ENCODE data around the gene SIK3. TPM values are rescaled to one million over a fixed set of nuclear protein-coding genes. Genes with fewer than 3 reads are reported as not detected.

The SIK3 gene
- total RNA-seq, 2 donors from 2014 or later: 37.2 to 43.5 TPM

GRCh38 chr11:116833491-116833815 is 264.8 kb downstream of the SIK3 start:
- no peak overlapping the region for H3K4me3 ChIP-seq (ENCODE audit: low read length)
- no peak for DNase-seq
- Mint-ChIP-seq H3K4me1 (peaks cover 19% of the 10 kb centered on the region), H3K27me3 (ENCODE audit: insufficient read depth) (peaks cover 13% of the 10 kb centered on the region), H3K27ac (no peak overlapping the region), H3K4me3 (no peak overlapping the region), H3K36me3 (ENCODE audit: low read depth) (peaks cover 2% of the 10 kb centered on the region), H3K9me3 (peaks cover 11% of the 10 kb centered on the region)
- WGBS, 2 experiments (ENCODE audit: insufficient coverage in 1 of 2, insufficient read length in 1 of 2): 94 to 95% methylated on average over 7 to 10 of the region's 10 CpGs
- TF ChIP-seq CTCF (conservative IDR thresholded peaks at IDR 0.05): no peak
- peaks cover 24% of the 10 kb centered on the region for H3K4me1 ChIP-seq (ENCODE audit: control insufficient read depth, insufficient read depth, low read length)
- H3K9me3 ChIP-seq (ENCODE audit: control insufficient read depth, low read length): no peaks in the 10 kb centered on the region
- H3K9ac ChIP-seq (ENCODE audit: extremely low read depth, low read length, poor library complexity, severe bottlenecking): no peak overlapping the region
- no peak overlapping the region for H3K27ac ChIP-seq (ENCODE audit: low read depth, low read length)
- H3K36me3 ChIP-seq (ENCODE audit: control insufficient read depth, insufficient read depth, low read length): no peaks in the 10 kb centered on the region
- H3K27me3 ChIP-seq (ENCODE audit: control insufficient read depth, insufficient read depth, low read length, poor library complexity, severe bottlenecking): no peaks in the 10 kb centered on the region

- H3K9ac ChIP-seq (ENCODE audit: extremely low read depth, low read length, poor library complexity, severe bottlenecking): no peak overlapping the region
- H3K27me3 ChIP-seq (ENCODE audit: control insufficient read depth, insufficient read depth, low read length, poor library complexity, severe bottlenecking): no peaks in the 10 kb centered on the region
- H3K36me3 ChIP-seq (ENCODE audit: control insufficient read depth, insufficient read depth, low read length): no peaks in the 10 kb centered on the region
- H3K27ac ChIP-seq (ENCODE audit: low read depth, low read length): no peak overlapping the region
- peaks cover 15% of the 10 kb centered on the region for H3K4me1 Mint-ChIP-seq
- no peak for TF ChIP-seq CTCF (conservative IDR thresholded peaks at IDR 0.05)
- peaks cover 22% of the 10 kb centered on the region for H3K4me1 ChIP-seq (ENCODE audit: control insufficient read depth, insufficient read depth, low read length)
- peaks cover 11% of the 10 kb centered on the region for H3K9me3 Mint-ChIP-seq
- no peak for DNase-seq
- H3K27ac Mint-ChIP-seq: no peak overlapping the region
- H3K4me3 ChIP-seq (ENCODE audit: low read length): no peak overlapping the region
- no peak overlapping the region for H3K4me3 Mint-ChIP-seq
- H3K27me3 Mint-ChIP-seq (ENCODE audit: insufficient read depth): peaks cover 13% of the 10 kb centered on the region
- H3K9me3 ChIP-seq (ENCODE audit: control insufficient read depth, low read length): no peaks in the 10 kb centered on the region
- peaks cover 2% of the 10 kb centered on the region for H3K36me3 Mint-ChIP-seq (ENCODE audit: low read depth)
- 84 to 97% methylated on average over 7 to 12 of the region's 13 CpGs for WGBS, 2 experiments (ENCODE audit: insufficient coverage in 1 of 2, insufficient read length in 1 of 2)
Observed at GRCh38 chr11:116832350-116833290, 265.6 kb downstream of the SIK3 start.

- Histone ChIP-seq H3K4me1 (ENCODE audit: control insufficient read depth, insufficient read depth, low read length) (peaks cover 23% of the 10 kb centered on the region), H3K9me3 (ENCODE audit: control insufficient read depth, low read length) (no peaks in the 10 kb centered on the region), H3K27me3 (ENCODE audit: control insufficient read depth, insufficient read depth, low read length, poor library complexity, severe bottlenecking) (no peaks in the 10 kb centered on the region), H3K27ac (ENCODE audit: low read depth, low read length) (no peak overlapping the region), H3K4me3 (ENCODE audit: low read length) (no peak overlapping the region), H3K36me3 (ENCODE audit: control insufficient read depth, insufficient read depth, low read length) (no peaks in the 10 kb centered on the region), H3K9ac (ENCODE audit: extremely low read depth, low read length, poor library complexity, severe bottlenecking) (no peak overlapping the region)
- Mint-ChIP-seq H3K9me3 (peaks cover 11% of the 10 kb centered on the region), H3K27ac (no peak overlapping the region), H3K4me1 (peaks cover 13% of the 10 kb centered on the region), H3K36me3 (ENCODE audit: low read depth) (peaks cover 2% of the 10 kb centered on the region), H3K4me3 (no peak overlapping the region), H3K27me3 (ENCODE audit: insufficient read depth) (peaks cover 13% of the 10 kb centered on the region)
- TF ChIP-seq CTCF (conservative IDR thresholded peaks at IDR 0.05): no peak
- DNase-seq: no peak
- 93 to 94% methylated on average over 3 to 7 of the region's 7 CpGs for WGBS, 2 experiments (ENCODE audit: insufficient coverage in 1 of 2, insufficient read length in 1 of 2)
Observed at GRCh38 chr11:116831790-116832349, 266.4 kb downstream of the SIK3 start.
